ENCODE results near the gene RPP40. TPM values are rescaled to one million over a fixed set of nuclear protein-coding genes. Genes with fewer than 3 reads are reported as not detected.
"Not testable (repeated sequence)": the region's sequence is repeated elsewhere in the genome, so short reads cannot be mapped to it uniquely, and the experiment has no call there.

Gene RPP40, protein sequence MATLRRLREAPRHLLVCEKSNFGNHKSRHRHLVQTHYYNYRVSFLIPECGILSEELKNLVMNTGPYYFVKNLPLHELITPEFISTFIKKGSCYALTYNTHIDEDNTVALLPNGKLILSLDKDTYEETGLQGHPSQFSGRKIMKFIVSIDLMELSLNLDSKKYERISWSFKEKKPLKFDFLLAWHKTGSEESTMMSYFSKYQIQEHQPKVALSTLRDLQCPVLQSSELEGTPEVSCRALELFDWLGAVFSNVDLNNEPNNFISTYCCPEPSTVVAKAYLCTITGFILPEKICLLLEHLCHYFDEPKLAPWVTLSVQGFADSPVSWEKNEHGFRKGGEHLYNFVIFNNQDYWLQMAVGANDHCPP
- polyA plus RNA-seq (2013, experiment 1 of 2; ENCODE audit: insufficient read length), result 14.1 TPM
- 14.1 TPM for polyA plus RNA-seq (2013, experiment 2 of 2; ENCODE audit: insufficient read length)

DNA sequence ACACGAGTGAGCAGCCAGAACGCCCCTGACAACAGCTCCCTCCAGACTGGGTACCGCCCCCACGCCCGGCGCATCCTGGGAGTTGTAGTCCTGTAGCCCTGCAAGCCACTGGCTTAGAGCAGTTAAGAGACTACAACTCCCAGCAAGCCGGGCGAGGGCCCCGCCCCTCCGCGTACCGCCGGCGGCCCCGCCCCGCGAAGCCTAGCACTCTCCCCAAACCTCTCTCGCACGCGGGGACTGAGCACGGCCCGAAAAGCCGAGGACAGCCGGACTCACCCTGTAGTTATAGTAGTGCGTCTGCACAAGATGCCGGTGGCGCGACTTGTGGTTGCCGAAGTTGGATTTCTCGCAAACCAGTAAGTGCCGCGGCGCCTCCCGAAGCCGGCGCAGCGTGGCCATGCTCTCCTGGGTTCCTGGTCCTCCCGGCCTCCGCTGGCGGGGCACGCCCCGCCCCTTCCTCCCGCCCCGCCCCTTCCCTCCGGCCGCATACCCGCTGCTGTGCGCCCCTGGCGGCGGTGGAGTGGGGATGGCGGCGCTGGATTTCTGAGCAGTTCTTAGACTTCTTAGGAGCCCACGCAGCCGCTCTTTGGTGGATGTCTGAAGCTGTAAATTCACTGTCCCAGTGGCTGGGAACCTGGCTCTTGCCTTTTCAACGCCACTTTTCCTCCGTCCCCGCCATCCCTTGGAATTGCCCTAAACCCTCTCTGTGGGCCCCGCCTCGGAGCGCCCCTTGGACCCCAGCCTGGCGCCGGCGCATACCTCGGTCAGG is at the start of gene RPP40:
Gene RPP40 (minus strand): TSS at position 434 of the 769 bp plus-strand sequence. CDS start 35 bp downstream, at position 399.
- DNase-seq, result peak; percentile 98

DNA sequence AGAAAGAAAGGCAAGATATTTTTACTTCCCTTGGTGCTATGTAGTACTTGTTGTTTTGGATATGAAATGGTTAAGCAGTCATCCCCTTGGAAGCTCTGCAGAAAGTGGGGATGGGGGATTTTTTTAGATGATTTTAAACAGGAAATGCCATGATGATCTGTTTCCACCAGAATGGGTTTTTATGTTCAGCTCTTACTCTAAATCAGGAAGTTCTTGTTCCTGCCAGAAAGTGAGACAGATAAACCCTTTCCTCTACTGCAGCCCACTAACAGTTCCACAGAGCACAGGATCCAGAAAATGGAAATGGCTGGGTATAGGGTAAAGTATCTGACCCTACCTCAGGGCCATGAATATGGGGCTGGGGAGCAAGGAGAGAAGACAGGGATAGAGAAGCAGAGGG is 49.2 kb upstream of the RPP40 start:
- DNase-seq, result peak; percentile 67

DNA sequence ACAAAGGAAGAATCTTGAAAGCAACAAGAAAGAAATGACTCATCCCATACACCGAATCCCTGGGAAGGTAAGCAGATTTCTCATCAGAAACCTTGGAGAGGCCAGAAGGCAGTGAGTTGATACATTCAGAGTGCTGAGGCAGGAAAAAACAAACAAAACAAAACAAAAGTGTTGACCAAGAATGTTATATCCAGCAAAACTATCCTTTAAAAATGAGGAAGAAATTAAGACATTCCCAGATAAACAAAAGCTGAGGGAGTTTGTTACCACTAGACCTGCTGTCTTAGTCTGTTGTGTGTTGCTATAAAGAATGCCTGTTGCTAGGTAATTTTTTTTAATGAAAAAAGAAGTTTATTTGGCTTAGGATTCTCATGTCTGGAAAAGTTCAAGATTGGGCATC is 47.6 kb upstream of the RPP40 start:
- no peak for DNase-seq

DNA sequence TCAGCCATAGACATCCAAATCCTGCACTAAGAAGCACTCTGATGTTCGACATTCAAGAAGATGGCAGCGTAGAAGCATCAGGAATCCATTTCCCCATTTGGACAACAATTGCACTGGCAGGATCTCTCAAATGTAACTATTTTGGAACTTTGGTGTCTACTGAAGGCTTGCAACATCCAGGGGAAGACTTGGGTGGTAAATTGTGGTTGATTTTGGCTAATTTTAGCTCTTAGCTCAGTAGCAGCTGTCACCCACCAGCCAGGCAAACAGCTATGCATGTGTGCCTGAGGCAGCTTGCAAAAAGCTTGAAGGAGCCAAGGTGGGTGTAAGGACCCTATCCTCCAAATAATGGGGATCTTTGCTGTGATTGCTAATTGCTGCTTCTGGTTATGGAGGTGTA is 46.2 kb upstream of the RPP40 start:
- DNase-seq, result no peak

DNA sequence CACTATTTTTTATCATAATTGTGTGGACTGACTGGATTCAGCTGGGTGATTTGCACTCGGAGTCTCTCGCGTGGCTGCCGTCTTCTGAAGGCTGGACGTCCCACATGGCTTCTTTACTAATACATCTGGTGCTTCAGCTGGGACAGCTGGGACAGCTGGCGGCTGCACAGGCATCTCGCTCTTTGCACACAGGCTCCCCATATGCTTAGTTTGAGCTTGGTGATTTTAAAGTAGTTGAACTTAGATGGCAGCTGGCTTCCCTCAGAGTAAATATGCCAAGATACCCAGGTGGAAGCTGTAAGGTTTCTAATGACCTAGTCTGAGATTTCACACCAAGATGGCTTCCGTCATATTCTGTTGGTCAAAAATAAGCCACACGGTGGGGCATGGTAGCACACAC is 42.6 kb upstream of the RPP40 start:
- DNase-seq, result no peak

DNA sequence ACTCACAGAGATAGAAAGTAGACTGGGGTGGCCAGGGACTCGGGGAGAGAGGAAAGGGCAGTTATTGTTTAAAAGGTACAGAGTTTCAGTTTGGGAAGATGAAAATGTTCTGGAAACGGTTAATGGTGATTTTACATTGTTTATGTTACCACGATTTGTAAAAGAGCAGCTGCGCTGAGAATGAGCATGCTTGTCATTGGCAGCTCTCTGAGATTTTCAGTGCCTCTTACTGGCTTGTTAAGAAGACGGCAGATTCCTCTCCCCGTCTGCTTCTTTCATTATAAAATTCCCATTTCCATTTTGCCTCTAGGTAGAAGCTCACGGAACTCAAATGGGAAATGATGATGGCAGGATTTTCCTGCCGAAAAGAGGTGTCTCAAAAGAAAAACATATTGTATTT is 41.6 kb upstream of the RPP40 start:
- no peak for DNase-seq

DNA sequence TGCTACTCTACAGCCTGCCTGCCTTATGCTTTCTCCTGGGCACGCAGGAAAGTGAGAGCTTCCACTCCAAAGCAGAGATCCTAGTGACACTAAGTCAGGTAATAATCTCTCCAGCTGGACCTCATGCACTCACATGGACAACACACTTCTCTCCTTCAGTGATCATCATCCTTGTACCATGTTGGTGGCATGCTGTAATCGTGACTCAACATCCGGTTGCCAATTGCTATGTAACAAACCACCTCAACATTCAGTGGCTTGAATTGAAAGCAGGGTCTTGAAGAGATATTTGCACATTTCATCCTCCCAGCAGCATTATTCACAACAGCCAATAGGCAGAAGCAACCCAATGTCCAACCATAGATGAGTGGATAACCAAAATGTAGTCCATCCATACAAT is 41.0 kb upstream of the RPP40 start:
- DNase-seq, result peak; percentile 28

DNA sequence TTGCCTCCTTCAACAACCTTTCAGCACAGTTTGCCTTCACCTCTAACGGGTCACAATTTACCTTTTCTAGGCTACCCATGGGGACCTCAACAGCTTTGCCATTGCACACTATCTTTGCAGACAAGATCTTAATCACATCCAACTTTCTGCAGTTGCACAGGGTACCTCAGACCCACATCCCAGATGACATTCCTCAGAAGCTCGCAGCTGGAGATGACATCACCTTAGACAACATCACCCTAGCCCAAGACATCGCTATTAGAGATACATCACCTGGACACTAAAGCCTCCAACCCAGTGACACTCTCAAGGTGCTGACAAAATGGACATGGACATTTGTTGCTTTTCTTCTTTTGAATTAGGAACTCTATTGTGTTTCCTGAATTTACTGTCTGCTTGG is 38.6 kb upstream of the RPP40 start:
- no peak for DNase-seq

DNA sequence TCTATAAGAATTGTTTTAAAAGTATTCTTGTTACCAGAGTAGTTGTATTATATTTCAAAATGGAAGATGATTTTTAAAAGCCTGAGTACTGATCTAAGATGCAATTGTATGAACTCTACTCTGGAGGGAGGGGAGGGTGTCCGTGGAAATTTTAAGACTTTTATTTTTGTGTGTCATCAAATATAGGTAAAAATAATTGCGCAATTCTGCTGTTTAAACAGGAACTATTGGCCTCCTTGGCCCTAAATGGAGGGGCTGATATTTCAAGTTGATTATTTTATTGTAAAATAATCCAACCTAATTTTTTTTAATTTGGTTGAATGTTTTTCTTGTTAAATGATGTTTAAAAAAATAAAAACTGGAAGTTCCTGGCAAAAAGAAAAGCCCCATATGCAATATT is 38.1 kb upstream of the RPP40 start:
- no peak for DNase-seq

DNA sequence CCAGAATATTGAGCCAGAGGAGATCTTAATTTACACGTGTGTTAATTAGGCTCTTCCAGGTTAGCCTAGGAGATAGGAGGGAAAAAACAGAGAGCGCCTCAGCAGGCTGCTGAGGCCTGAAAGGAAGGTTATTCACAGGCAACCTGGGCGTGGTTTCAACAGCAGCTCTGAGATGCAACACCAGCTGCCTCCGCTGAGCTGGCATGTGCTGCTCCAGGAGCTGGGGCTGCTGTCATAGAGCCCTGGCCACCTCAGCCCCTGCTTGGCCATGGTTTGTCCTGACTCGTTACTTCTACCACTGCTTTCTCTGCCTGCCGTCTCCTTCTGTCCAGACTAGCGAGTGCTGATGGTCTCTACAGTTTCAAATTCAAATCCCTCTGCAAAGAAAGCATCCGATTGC is 32.4 kb upstream of the RPP40 start:
- DNase-seq, result peak; percentile 53

DNA sequence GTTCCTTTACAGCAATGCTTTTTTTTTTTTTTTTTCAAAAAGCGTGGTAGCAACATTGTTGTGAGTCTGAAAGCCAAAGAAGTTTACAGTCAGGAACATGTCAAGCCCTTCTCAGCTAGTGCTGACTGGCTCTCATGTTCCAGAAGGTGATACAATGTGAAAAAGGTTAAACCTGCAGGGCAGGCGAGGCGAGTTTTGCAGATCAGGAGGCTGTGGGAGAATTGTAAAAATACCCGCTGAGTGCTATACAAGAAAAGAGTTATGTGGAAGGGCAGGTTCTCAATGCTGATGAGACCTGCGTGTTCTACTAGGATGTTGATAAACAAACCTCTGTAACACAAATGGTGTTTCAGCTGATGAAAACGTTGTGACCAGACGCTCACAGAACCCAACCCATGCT is 30.9 kb upstream of the RPP40 start:
- no peak for DNase-seq

DNA sequence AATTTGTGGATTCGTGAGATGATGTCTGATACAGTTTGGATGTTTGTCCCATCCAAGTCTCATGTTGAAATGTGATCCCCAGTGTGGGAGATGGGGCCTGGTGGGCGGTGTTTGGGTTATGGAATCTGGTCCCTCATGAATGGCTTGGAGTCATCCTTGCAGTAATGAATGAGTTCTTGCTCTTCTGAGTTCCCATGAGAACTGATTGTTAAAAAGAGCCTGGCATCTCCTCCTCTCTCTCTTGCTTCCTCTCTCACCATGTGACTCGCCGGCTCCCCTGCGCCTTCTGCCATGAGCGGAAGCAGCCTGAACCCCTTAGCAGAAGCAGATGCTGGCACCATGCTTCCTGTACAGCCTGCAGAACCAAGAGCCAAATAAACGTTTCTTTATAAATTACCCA is 30.5 kb upstream of the RPP40 start:
- DNase-seq, result no peak

DNA sequence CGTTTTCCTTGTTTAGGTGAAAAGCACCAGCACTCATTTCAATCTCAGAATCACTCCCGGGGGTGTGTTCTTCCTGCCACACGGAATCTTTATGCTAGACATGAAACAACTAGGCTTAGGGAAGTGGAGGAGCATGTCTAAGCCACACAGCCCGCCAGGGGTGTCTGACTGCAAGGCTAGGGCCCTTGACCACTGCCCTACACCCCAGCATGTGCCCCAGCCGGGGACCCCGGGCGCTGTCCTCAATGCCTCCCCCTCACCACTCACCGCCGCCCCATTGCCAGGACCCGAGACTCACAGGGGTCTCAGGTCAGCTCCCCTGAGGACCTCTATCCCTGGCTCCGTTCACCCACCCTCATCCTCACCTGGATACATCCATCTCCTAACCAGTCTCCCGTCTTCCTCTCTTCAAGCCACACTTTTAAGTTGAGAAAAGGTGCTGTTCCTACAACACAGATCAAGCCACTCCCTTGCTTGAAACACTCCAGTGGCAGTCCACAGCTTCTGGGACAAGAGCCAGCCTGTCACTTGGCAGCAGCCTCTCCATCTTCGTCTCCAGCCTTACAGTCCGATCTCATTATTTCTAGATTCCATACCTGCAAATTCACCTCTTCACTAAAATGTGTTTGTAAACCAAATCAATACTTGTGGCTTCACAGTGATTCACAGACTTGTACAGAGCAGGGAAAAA is 29.5 kb upstream of the RPP40 start:
- DNase-seq, result not testable (repeated sequence)

DNA sequence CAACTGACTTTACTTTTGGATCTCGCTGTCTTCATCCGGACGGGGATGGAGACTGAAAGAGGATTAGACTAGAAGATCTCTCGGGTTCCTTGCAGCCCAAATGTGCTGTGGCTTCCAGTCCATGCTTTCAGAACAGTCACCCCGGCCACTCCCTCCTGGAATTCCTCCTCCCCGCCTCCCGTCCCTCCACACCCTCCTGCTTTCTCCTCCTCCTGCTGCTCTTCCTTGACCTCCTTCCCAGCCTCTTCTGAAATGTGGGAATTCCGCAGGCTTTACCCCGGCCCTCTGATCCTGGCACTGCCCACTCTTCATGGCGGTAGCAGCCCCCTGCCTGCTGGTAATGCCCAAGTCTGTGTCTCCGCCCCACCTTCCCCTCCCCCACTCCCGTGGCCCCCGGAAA is 28.9 kb upstream of the RPP40 start:
- peak; percentile 35 for DNase-seq

DNA sequence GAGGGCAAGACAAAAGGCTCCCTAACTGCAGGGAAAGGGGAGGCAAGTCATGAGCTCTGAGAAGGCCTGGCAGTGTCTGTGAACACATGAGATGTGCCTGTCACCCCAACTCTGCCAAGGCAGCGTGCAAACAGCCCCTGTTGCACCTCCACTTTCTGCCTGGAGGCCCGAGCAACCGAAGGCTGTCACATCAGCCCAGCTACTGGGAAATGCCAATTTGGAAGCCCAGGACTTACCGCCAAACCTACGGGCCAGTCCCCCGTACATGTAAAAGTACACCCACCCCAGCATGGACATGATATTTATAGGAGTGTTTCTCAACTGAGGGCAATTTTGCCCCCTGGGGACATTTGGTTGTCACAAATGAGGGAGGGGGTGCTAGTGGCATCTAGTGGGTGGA is 27.3 kb upstream of the RPP40 start:
- no peak for DNase-seq

DNA sequence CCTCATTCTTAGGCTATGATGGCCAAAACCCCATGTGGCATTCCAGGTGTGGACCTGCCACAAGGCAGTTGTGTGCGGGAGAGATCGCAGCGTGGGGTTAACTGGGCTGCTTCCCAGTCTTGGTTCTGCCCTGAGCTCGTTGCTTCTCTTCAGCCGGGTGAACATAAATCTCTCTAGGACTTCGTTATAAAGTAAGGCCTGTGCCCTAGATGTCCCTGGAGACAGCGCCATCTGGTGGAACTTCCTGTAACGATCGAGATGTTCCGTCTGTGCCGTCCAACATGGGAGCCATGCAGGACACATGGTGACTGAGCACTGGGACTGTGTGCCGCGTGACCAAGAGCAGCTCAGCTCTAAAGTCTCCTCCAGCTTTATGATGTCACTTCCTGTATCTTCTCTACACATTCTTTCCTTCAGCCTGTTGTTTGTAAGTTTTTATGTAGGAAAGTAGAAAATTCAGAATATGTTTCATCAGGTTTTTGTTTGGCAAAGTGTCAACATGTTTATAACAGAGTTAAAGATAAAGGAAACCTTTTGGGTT is 26.8 kb upstream of the RPP40 start:
- DNase-seq, result peak; percentile 80

DNA sequence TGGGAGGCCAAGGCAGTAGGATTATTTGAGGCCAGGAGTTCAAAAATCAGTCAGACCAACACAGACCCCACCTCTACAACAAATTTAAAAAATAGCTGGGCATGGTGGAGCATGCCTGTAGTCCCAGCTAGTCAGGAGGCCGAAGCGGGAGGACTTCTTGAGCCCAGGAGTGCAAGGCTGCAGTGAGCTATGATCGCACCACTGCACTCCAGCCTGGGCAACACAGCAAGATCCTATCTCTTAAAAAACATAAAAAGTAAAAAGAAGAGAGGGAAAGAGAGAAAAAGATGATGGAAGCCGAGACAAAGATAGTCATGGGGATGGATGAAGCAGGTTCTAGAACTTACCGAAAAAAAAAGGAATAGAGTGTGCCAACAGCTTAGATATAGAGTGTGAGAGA is 25.8 kb upstream of the RPP40 start:
- DNase-seq, result no peak

DNA sequence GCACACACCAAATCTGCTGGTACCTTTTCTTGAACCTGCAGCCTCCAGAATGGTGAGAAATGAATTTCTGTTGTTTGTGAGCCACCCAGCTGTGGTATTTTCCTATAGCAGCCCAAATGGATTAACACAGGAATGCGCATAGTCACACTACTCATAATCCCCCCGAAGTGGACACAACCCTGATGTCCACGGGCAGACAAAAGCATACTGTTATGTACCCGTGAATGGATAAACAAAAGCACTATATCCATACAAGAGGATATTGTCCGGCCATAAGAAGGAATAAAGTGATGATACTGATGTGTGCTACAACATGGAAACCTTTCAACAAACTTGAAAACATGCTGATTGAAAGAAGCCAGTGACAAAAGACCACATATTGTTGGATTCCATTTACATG is 25.1 kb upstream of the RPP40 start:
- DNase-seq, result no peak

DNA sequence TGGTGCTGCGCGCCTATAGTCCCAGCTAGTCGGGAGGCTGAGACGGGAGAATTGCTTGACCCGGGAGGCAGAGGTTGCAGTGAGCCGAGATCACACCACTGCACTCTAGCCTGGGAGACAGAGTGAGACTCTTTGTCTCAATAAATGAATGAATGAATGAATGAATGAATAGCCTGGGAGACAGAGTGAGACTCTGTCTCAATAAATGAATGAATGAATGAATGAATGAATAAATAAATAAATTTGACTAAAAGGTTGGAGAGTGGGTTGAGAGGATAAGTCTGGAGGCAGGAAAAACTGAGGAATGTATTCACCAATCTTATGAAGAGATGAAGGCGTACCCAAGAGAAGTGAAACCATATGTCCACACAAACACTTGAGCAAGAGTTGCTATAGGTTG is 24.5 kb upstream of the RPP40 start:
- DNase-seq, result no peak

DNA sequence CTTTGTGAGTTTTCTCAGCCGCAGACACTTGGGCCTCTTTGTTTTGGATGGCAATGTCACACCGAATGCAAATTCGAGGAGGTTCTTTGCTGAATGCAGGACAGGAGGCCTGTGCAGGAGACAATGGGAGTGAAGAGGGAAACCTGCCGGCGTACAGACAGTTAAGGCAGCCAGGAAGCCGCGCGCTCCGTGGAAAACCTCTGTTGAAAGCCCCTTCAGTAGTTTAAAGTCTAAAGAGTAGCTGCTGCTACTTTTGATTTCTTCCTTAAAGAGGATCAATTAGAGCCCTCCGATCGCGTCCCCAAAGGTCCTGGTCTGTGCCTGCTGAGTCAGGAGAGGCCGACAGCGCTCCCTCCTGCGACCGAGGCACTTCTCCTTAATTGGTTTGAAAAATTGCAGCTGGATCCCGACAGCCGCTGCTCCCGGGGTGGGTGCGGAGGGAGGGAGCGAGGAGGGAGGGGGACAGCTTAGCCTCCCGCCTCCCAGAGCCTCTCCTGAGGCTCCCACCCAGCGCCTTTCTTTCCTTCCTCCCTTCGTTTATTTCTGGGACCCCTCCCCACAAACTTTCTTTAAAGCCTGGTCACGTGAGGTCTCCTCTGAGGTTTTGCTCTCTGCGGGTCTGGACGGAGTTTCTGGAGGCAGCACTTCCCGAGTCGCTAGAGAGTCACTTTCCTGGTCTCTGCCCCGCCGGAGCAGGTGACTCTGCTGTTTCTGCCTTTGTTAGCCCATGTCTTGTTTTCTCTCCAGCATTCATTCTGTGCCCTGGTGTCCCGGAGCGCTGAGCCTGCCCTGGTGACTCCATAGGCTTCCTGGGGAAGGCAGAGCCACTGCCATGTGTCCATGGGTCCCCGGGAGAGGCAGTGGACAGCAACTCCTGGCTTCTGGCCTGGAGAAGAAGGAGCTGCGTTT is 22.3 kb upstream of the RPP40 start:
- DNase-seq, result peak; percentile 53

DNA sequence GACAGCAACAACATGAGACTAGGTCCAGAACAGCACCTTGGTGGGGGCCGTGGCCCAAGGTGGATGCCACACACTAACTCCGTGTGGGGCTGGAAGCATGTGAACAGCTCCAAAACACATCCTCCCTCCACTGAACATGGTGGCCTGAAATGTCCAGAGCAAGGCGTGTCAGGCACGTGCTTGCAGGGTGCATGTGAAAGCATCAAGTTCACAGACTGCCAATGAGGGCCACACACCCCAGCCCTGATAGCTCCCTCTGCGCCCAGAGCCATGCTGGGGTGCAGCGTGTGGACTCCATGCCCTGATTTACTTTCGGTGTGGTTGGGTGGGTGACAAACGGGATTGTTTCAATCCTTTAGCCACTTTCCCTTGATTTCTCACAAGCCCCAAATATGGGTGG is 20.1 kb upstream of the RPP40 start:
- no peak for DNase-seq

DNA sequence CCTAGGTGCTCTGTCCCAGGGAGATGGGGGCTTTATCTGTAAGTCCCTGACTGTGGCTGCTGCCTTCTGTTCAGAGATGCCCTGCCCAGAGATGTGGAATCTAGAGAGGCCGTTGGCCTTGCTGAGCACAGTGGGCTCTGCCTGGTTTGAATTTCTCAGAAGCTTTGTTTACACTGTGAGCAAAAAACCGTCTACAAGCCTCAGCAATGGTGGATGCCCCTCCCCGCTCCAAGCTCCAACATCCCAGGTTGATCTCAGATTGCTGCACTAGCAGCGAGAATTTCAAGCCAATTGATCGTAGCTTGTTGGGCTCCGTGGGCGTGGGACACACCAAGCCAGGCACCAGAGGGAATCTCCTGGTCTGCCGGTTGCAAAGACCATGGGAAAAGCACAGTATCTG is 16.3 kb upstream of the RPP40 start:
- no peak for DNase-seq

Measured in fibroblast of skin of abdomen (primary cell).